C4-2B (cell line): Measurements from ENCODE around the gene RBM20.
"Not testable (repeated sequence)": the region's sequence is repeated elsewhere in the genome, so short reads cannot be mapped to it uniquely, and the experiment has no call there.

Experiments
- ZFX ChIP-seq: fragments of 450-650 bp; IDR thresholded peaks from 2 replicates; pipeline ENCODE4 v1.6.1; 2017
- TF ChIP-seq, protein P1 (sequence below): fragments of 450-650 bp; conservative IDR thresholded peaks from 2 replicates; pipeline ENCODE4 v1.5.1; 2017; ENCODE audit warnings: mild to moderate bottlenecking

DNA sequence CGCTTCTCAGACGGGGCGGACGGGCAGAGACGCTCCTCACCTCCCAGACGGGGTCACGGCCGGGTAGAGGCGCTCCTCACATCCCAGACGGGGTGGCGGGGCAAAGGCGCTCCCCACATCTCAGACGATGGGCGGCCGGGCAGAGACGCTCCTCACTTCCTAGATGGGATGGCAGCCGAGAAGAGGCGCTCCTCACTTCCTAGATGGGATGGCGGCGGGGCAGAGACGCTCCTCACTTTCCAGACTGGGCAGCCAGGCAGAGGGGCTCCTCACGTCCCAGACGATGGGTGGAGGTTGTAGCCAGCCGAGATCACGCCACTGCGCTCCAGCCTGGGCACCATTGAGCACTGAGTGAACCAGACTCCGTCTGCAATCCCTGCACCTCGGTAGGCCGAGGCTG is 123.5 kb downstream of the RBM20 start:
- TF ChIP-seq, protein P1, sequence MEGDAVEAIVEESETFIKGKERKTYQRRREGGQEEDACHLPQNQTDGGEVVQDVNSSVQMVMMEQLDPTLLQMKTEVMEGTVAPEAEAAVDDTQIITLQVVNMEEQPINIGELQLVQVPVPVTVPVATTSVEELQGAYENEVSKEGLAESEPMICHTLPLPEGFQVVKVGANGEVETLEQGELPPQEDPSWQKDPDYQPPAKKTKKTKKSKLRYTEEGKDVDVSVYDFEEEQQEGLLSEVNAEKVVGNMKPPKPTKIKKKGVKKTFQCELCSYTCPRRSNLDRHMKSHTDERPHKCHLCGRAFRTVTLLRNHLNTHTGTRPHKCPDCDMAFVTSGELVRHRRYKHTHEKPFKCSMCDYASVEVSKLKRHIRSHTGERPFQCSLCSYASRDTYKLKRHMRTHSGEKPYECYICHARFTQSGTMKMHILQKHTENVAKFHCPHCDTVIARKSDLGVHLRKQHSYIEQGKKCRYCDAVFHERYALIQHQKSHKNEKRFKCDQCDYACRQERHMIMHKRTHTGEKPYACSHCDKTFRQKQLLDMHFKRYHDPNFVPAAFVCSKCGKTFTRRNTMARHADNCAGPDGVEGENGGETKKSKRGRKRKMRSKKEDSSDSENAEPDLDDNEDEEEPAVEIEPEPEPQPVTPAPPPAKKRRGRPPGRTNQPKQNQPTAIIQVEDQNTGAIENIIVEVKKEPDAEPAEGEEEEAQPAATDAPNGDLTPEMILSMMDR: not testable (repeated sequence)
- TF ChIP-seq ZFX: not testable (repeated sequence)
